NCI-H510A treated with DMSO at 0.1 percent for 48 hours (cell line): ENCODE measurements around the gene CDC26.
A peak's percentile ranks its signal among the peaks of the same experiment; 100 is the strongest.
"Not testable (repeated sequence)": the region's sequence is repeated elsewhere in the genome, so short reads cannot be mapped to it uniquely, and the experiment has no call there.

Experiments used
- DNase-seq: peaks from one replicate; lab custom pipeline; 2025; lab: John Stamatoyannopoulos, UW

The CDC26 gene

DNA sequence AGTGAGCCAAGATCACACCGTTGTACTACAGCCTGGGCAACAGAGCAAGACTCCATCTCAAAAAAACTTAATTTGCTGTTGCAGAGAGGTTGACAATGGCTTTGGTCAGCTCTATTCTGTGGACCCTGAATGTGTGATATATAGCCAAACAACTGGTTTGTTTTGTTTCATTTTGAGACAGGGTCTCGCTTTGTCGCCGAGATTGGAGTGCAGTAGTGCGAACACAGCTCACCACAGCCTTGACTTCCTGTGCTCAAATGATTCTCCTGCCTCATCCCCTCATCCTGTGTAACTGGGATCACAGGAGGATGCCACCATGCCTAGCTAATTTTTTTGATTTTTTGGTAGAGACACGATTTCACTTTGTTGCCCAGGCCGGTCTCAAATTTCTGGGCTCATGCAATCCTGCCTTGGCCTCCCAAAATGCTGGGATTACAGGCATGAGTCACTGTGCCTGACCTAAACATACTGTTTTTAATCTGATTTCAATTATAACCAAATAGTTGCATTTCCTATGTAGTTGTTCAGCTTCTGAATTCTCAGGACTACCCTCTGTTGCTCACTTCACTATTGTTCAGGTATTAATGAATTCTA, 18.0 kb upstream of the CDC26 start:
- no peak for DNase-seq

GRCh38 chr9:113290052-113290607, 14.8 kb upstream of the CDC26 start:
- no peak for DNase-seq

GRCh38 chr9:113289091-113289490, 13.7 kb upstream of the CDC26 start:
- DNase-seq = no peak

- DNase-seq = no peak
Observed at GRCh38 chr9:113281356-113281755, 6.0 kb upstream of the CDC26 start.

DNA sequence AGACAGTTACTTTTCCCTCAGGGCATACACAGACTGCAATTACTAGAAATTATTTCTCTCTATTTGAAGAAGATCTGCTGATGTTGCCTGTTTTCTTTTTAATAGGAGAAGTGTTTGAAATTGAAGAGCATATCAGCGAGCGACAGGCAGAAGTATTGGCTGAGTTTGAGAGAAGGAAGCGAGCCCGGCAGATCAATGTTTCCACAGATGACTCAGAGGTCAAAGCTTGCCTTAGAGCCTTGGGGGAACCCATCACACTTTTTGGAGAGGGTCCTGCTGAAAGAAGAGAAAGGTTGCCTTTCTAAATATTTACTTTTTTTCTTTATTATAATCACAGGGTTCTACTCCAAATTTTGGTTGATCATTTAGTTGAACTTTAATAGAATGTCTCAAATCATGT, 3.5 kb upstream of the CDC26 start:
- DNase-seq = no peak

GRCh38 chr9:113274474-113275156, 757 bp downstream of the CDC26 start:
- peak; percentile 86 for DNase-seq

DNA sequence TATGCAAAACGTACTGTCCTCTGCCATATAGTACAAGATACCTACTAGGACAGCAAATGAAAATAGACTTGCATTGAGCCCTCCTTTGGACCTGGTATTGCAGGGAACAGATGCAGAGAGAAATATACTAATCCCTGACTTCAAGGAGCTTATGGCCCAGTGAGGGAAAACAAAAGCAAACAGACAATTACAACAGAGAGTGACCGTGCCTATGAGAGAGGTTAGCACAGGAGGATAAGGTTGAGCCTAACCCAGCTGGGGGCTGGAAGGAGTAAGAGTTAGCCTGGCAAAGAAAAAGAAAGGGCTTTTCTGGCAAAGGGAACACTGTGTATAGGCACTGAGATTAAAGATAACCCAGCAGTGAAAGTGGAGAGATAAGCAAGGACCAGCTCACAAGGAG, 5.5 kb downstream of the CDC26 start:
- no peak for DNase-seq

- no peak for DNase-seq
Observed at GRCh38 chr9:113269355-113269754, 6.0 kb downstream of the CDC26 start.

DNA sequence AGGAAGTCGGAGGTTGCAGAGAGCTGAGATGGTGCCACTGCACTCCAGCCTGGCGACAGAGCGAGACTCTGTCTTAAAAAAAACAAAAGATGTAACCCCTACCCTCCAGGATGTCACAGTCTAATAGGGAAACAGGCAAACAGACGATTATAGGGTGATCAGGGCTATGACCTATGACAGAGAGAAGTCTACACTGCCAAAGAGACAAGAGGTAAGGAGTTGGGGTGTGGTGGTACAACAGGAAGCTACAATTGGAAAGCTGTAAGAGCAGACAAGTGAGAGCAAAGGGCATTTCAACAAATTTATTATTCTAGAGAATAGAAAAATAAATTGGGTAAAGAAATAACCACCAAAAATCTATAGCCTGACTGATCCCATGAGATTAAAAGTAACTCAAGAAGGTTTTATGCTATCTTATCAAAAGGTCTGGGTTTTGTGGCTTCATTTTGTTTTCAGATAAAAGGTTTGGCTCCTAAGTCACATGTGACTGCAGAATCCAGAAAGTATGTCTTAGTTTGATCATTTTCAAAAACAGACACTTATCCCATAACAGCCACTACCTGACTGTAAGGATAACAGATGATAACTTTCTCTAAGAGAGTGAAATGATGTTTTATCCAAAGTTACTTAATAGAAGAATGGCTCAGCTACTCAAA, 7.3 kb downstream of the CDC26 start:
- DNase-seq = no peak

- DNase-seq = no peak
Observed at GRCh38 chr9:113266174-113266573, 9.2 kb downstream of the CDC26 start.

DNA sequence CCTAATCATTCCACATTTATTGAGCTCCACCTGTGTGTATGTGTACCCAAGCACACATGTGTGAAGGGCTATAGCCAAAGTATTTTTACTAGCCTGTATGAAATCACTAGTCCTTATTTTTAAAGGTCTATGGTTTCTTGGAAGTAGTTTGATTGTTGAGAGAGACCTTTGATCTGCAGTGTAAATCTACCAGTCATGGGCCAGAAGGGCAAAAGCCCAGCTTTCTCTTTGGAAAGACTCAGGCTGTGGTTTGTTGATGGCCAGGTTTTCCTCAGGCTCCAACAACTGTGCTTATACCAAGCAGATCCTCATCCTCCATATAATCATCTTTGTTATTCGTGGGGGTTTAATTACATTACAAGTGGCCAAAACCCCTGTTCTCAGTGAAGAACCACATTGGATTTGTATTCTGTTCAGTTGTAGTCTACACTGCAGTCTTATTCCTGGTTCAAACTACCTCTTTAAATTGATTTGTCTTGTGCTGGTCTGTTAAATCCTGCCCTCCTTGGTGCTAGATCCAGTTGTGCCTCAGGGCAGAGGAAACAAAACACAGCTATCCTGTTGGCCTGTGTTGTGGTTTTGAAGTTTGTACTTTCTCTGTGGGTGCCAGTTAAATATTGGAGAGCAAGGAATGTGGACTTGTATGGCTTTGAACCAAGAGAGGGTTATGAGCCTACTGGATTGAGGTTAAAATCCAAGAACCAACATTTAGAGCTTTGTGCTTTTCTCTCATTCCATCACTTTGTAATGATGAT, 13.3 kb downstream of the CDC26 start:
- DNase-seq = no peak

- DNase-seq = no peak
Observed at GRCh38 chr9:113258282-113258681, 17.1 kb downstream of the CDC26 start.

DNA sequence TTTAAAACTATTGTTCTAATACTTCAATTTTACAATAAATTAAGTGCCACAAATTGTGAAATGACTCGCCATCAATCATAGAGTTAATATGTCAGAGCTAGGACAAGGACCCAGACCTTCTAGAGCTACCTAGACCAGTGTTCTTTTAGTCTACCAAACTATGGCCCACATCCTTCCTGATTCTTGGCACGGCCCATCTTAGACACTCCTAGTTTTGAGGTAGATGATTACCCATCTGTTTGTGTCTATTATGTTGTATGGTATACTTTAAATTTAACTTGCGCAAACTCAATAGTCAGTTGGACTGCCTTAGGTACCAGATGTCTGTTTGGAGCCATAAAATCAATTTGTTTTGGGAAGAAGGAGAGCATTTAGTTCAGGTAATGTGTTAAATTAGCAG, 17.5 kb downstream of the CDC26 start:
- DNase-seq = no peak

DNA sequence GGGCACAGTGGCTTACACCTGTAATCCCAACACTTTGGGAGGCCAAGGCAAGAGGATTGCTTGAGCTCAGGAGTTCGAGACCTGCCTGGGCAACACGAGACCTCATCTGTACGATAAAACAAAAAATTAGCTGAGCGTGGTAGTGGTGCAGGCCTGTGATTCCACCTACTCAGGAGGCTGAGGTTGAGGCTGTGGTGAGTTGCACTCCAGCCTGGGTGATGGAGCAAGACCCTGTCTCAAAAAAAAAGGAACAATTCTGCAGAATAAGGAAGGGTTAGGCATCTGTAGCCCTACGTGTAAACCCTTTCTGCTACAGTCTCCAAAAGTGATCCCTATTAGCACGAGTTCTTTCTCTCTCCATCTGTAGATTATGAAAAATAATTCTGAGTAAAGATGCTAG, 19.9 kb downstream of the CDC26 start:
- no peak for DNase-seq

DNA sequence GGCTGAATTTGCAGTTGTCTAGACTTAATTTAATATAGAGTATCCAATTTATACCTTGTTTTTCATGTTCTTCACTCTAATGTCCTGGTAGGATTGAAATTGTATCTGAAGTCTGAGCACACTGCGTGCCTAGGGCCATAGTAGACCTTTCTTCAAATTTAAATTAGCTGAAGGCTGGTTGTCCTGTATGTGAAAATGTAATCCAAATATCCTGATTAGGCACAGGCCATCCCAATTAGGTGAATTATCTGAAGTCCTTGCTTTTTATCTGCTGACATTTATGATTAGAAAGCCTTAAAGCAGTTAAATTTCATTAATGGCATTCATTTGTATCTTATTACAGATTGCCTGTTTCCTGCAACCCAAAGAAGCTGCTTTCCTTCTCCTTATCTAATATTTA, 20.4 kb downstream of the CDC26 start:
- DNase-seq = no peak

DNA sequence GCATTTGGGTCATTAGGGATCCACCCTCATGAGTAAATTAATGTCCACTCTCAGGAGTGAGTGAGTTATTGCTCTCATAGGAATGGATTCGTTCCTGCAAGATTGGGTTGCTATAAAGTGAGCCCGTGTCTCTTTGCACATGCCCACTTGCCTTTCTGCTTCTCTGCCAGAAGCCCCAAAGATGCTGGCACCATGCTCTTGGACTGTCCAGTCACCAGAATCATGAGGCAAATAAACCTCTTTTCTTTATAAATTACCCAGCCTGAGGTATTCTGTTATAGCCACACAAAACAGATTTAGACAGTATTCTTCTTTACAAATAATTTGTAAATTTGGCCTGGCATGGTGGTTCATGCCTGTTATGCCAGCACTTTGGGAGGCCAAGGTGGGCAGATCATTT, 24.6 kb downstream of the CDC26 start:
- DNase-seq = no peak

DNA sequence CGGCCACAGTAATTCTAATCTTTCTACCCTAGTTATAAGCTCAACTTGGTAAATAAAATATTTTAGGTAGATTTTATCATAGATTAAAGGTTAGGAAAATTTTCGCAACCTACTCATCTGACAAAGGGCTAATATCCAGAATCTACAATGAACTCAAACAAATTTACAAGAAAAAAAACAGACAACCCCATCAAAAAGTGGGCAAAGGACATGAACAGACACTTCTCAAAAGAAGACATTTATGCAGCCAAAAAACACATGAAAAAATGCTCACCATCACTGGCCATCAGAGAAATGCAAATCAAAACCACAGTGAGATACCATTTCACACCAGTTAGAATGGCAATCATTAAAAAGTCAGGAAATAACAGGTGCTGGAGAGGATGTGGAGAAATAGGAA, 25.7 kb downstream of the CDC26 start:
- DNase-seq = not testable (repeated sequence)

- no peak for DNase-seq
Observed at GRCh38 chr9:113247640-113248039, 27.7 kb downstream of the CDC26 start.

DNA sequence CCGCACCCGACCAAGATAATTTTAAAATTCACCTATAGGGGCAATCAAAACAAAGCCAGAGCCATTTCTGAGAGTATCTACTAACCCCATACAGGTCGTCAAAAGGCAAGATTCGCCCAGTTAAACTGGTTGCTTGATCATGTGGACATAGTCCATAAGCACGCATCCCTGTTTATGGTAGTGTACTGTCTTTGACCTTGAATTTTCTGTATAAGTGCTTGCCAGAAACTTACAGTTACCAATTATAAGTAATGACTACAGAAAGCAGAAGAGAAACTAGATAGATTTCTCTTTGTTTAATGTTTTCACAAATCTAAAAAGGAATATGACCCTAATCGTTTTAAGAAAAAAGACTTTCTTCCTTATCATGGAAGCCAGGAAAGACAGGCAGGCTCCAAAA, 28.4 kb downstream of the CDC26 start:
- DNase-seq = no peak

DNA sequence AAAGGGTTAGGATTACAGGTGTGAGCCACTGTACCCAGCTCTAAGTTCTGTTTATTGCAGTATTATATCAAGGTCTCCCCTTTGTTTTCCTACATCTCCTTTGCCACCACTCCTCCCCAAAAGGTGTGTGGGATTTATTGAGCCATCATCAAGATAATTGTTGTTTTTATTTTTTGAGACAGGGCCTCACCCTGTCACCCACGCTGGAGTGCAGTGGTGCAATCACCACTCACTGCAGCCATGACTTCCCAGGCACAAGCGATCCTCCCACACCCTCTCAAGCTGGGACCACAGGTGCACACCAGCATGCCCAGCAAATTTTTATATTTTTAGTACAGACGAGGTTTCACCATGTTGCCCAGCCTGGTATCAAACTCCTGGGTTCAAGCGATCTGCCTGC, 29.5 kb downstream of the CDC26 start:
- no peak for DNase-seq

- DNase-seq = no peak
Observed at GRCh38 chr9:113244556-113244955, 30.8 kb downstream of the CDC26 start.

- no peak for DNase-seq
Observed at GRCh38 chr9:113241161-113241560, 34.2 kb downstream of the CDC26 start.

DNA sequence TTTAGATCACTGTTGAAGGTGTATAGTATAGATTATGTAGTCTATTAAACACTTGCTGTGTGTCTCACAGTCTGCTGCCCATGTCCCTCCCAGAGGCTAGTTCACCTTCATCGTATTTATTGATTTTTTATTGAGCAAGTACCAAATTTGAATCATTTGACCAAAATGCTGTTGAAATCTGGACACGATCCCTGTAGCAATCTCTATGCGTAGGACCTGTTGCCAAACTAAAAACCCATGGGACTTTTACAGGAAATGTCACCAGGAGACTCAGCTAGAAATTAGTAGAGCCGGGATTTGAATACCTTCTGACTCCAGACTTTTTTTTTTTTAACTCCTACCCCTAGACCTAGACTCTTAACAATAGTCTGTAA, 36.5 kb downstream of the CDC26 start:
- DNase-seq = no peak
